Measurements from ENCODE around the gene HS2ST1.

GRCh38 chr1:87141556-87141955 lies 227.1 kb downstream of the HS2ST1 start:
- TF ChIP-seq MAX (IDR thresholded peaks at IDR 0.05; ENCODE audit: insufficient read depth, insufficient read length): no peak
- no peak for TF ChIP-seq POLR2A (IDR thresholded peaks at IDR 0.05; ENCODE audit: low read depth, low read length)
- TF ChIP-seq CTCF (IDR thresholded peaks at IDR 0.05; ENCODE audit: extremely low read depth in 1 of 2, insufficient read depth in 1 of 2, low read depth in 1 of 2, low read length in 2 of 2): no peak
- TF ChIP-seq FOS (IDR thresholded peaks at IDR 0.05; ENCODE audit: borderline replicate concordance, insufficient read depth, low read length): no peak
- no peak for TF ChIP-seq MYC (IDR thresholded peaks at IDR 0.05; ENCODE audit: low read depth, low read length)
- TF ChIP-seq POLR2AphosphoS5 (IDR thresholded peaks at IDR 0.05; ENCODE audit: insufficient read depth, low read depth, low read length): no peak
